NCI-H69 (cell line): ENCODE data around the gene GPER1.
"Not testable (repeated sequence)": the region's sequence is repeated elsewhere in the genome, so short reads cannot be mapped to it uniquely, and the experiment has no call there.

Experiments
- DNase-seq: peaks from one replicate; lab custom pipeline; 2025; lab: John Stamatoyannopoulos, UW

GPER1 gene

DNA sequence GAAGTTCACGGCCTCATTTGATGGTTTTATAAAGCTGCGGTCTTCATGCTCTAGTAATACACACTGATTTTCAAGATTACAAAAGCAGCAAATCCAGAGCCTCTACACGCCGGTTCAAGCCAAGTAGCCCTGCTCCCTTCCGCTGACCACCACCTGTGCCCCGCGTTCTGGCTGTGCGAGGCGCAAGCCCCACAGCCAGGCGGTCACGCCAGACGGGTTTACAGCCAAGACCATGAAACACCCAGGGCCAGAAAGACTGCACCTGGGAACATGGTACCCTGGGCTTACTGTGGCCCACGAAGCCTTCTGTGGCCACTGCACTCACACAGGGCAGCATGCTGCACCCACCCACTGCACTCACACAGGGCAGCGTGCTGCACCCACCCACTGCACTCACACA, 33.6 kb downstream of the GPER1 start:
- no peak for DNase-seq

GRCh38 chr7:1121886-1122831, 34.2 kb downstream of the GPER1 start:
- DNase-seq: no peak

DNA sequence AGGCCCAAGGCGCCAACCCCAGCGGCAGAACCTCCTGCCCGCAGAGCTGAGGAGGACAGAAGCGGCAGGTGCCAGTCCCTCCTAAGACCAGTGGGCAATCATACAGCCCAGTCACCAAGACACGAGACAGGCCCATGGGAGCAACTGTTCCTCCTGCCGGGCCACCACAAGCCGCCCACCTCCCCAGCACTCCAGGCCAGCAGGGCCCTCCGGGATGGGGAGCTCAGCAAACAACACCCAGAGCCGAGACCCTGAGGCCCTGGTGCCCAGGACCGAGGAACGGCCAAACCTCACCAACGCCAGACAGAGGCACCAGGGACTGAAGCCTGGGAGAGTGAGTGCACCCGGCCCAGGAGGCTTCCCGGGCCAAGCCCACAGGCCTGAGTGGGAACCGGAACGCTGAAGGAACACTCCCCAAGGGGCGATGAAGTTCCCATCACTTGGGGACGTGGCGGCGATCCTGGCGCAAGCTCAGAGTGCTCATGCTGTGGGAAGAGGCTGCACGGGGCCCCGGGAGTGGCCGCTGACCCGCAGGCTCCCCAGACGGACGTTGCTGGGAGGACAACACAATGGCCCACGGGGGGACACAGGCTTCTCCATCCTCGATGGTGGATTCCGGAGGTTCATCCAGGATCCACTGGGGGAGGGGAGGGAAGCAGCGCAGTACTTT, 35.1 kb downstream of the GPER1 start:
- no peak for DNase-seq

GRCh38 chr7:1123715-1124114, 35.8 kb downstream of the GPER1 start:
- no peak for DNase-seq

- no peak for DNase-seq
Measured at GRCh38 chr7:1124164-1124563, 36.3 kb downstream of the GPER1 start.

DNA sequence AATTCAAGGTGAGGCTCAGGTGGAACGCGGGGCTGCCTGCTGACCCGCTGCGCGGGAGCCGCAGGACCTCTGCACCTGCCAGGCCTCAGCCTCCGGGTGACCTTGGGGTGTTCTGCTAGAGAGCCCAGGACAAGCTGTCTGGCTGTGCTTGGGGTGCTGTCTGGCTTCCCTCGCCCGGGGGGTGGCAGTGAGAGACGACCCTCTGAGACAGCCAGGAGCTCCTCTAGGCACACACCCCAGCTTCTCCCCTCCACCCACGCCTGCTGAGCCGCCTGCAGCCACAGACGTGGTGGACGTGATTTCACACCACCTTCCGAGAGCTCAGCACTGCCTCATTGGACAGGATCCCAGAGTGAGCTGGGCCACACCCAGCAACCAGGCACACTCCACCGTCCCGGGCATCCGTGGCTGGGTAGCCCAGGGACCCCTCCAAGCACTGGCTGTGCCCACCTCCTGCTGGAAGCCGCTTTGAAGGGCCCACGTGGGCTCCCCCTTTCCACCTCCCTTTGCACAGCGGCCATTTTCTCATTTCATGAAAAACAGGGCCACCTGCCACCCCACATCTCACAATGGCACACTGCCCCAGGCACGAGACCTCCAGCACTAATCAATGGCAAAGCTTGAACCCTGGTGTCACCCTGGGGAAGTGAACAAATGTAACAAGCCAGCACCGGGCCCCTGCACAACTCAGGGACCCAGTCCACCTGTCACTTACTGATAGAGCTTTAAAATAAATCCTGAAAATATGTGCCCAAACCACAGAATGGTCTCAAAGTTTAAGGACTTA, 37.1 kb downstream of the GPER1 start:
- no peak for DNase-seq

- DNase-seq: no peak
Measured at GRCh38 chr7:1125603-1125969, 37.7 kb downstream of the GPER1 start.

GRCh38 chr7:1127001-1127400, 39.1 kb downstream of the GPER1 start:
- DNase-seq: no peak

DNA sequence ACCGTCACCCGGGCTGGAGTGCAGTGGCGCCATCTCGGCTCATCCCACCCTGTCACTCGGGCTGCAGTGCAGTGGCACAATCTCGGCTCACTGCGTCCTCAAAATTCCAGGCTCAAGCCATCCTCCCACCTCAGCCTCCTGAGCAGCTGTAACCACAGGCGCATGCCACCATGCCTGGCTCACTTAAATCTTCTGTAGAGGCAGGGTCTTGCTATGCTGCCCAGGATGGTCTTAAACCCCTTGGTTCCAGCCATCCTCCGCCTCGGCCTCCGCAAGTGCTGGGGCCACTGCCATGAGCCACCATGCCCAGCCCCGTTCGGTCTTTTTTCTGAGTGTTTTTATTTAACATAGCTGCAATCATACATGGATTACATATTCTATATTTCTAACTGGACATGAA, 41.5 kb downstream of the GPER1 start:
- DNase-seq: no peak

GRCh38 chr7:1130021-1130990, 42.4 kb downstream of the GPER1 start:
- DNase-seq: no peak

GRCh38 chr7:1131471-1132265, 43.8 kb downstream of the GPER1 start:
- peak; percentile 89 for DNase-seq

DNA sequence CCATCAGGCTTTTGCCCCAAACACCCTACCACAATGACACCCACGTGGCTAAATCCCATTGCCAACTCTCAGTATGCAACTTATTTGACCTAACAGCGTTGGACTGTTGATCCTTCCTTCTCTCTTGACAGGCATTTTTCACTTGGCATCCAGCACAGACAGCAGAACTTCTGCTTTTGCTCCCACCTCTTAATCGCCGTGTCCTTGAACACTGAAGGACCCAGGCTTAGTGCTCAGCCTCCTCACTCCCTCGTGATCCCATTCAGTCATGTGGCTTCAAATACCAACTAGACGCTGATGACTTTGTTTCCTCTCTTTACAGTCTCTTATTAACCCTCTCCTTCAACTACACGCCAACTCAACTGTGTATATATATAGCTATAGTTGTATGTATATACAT, 47.0 kb downstream of the GPER1 start:
- no peak for DNase-seq

DNA sequence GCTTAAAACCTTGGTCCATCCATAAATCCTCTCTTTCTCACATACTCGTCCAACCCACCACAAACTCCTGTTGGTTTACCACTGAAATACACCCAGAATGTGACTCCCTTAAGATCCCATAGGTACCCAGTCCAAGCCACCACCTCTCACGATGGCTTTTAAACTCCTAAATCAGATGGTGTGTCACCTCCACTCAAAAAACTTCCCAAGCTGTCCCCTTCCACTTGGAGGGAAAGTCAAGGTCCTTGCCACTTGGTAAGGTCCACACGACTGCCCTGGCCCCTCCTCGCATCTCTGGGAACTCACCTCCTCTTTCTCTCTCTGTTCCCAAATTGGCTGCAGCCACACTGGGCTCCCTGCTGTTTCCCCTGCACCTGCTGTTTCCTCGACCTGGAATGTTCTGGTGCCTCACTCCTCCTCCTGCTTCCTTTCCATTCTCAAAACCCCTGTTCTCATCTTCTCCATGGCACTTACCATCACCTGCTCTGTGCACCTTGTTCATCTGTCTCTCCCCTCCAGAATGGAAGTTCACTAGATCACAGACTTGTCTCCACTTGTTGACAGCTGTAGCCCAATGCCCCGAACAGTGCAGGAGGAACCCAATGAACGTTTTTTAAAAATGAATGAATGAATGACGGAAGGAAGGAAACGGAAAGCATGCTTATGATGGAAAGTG, 49.1 kb downstream of the GPER1 start:
- peak; percentile 82 for DNase-seq

DNA sequence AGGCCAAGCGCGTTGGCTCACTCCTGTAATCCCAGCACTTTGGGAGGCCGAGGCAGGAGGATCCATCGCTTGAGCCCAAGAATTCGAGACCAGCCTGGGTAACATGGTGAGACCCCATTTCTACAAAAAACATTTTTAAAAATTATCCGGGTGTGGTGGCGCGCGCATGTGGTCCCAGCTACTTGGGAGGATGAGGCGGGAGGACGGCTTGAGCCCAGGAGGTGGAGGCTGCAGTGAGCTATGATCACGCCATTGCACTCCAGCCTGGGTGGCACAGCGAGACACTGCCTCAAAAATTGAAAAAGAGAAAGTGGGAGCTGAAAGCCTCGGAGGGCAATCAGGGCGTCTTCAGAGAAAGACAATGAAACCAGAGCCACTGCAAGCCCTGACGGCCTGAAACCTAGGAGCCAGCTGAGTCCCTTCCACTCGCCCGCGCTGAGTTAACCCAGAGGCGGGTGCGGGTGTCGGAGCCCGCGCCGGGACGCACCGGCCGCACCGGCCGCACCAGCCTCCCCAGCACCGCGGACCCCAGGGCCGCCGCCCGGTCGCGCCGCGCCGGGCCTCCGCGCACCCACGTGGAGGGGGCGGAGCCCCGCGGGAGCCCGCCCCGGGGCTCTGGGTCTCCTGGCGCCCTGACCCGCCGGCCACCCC, 49.7 kb downstream of the GPER1 start:
- no peak for DNase-seq

GRCh38 chr7:1140476-1141104, 52.7 kb downstream of the GPER1 start:
- DNase-seq: no peak

- DNase-seq: no peak
Measured at GRCh38 chr7:1141651-1142050, 53.7 kb downstream of the GPER1 start.

- no peak for DNase-seq
Measured at GRCh38 chr7:1142051-1142635, 54.2 kb downstream of the GPER1 start.

- DNase-seq: not testable (repeated sequence)
Measured at GRCh38 chr7:1143031-1143430, 55.1 kb downstream of the GPER1 start.
